K562 (cell line): ENCODE data around the gene PPT1. TPM values are rescaled to one million over a fixed set of nuclear protein-coding genes. Genes with fewer than 3 reads are reported as not detected.

ENCODE experiments used
- ATAC-seq: fragments of 200-7000 bp; cut with Tn5 transposase; 3 replicates; pipeline ENCODE4 v1.9.1; 2020; ENCODE audit warnings: moderate library complexity
- BruUV-seq: library from RNA; stranded (reverse); fragments of 400-500 nt; replicated peaks from 2 replicates; lab custom pipeline; 2021; lab: Mats Ljungman, UMichigan
- CTCF ChIA-PET: fragments of 300-600 bp; formaldehyde crosslinking; extraction: SDS; loops from one replicate; lab custom pipeline; 2021; ENCODE audit warnings: low intra/inter-chr PET ratio; lab: Yijun Ruan, JAX
- POLR2A ChIA-PET: fragments of 300-600, 350-650 bp; sonication (Branson Sonifier 250); formaldehyde crosslinking; extraction: SDS; loops from one replicate; lab custom pipeline; 2021; ENCODE audit warnings: antibody characterized with exemption, inconsistent platforms; lab: Yijun Ruan, JAX
- DNase-seq, 4 experiments: peaks; one replicate each; pipeline versions ENCODE4 v3.0.0 to v3.0.0-alpha.2; 2011 to 2018; ENCODE audit warnings: low spot score in 3 of 4, mixed read lengths in 3 of 4; ENCODE audit errors: extremely low read depth in 1 of 4
- FAIRE-seq: peaks from 2 replicates; lab custom pipeline; 2011; peaks lifted over from hg19 to GRCh38; lab: Jason Lieb, UNC
- H2AFZ ChIP-seq: 2 replicates; pipeline ENCODE4 v1.6.0; 2011; ENCODE audit warnings: low read depth, low read length, control low read depth, inconsistent platforms
- H3K27ac ChIP-seq: fragments of 200-600 bp; 3 replicates; pipeline ENCODE4 v1.8.0; 2011; ENCODE audit warnings: low read depth, mild to moderate bottlenecking, control low read depth, inconsistent platforms, low read length, moderate library complexity, mixed read lengths; ENCODE audit errors: extremely low read depth
- H3K27me3 ChIP-seq, 2 experiments: fragments of 300-600 bp in 1 of 2; 2 replicates in 1 of 2; 3 replicates in 1 of 2; pipeline versions ENCODE4 v1.6.0 to v1.8.0; 2011; ENCODE audit warnings: inconsistent platforms in 2 of 2, low read length in 2 of 2, mild to moderate bottlenecking in 1 of 2, mixed read lengths in 1 of 2, moderate library complexity in 1 of 2; ENCODE audit not compliant: control insufficient read depth in 2 of 2, insufficient read depth in 2 of 2
- H3K36me3 ChIP-seq: fragments of 300-600 bp; 3 replicates; pipeline ENCODE4 v1.8.0; 2011; ENCODE audit warnings: mild to moderate bottlenecking, low read length, inconsistent platforms; ENCODE audit not compliant: control insufficient read depth, insufficient read depth
- H3K4me1 ChIP-seq, 2 experiments: fragments of 200-600 bp in 1 of 2; replicated peaks in 1 of 2; 2 replicates in 1 of 2; 3 replicates in 1 of 2; pipeline versions ENCODE4 v1.5.1 to v1.8.0; 2011; ENCODE audit warnings: inconsistent platforms in 2 of 2, low read length in 2 of 2, mild to moderate bottlenecking in 1 of 2, mixed read lengths in 1 of 2, moderate library complexity in 1 of 2; ENCODE audit not compliant: control insufficient read depth in 2 of 2, insufficient read depth in 2 of 2
- H3K4me2 ChIP-seq: 2 replicates; pipeline ENCODE4 v1.6.1; 2011; ENCODE audit warnings: low read length, control low read depth, inconsistent platforms, mixed read lengths; ENCODE audit not compliant: insufficient read depth
- H3K4me3 ChIP-seq: fragments of 200-600 bp; sonication (generic), shearing (Covaris generic); 2 replicates; pipeline ENCODE4 v1.5.1; 2016; ENCODE audit warnings: control low read depth, inconsistent platforms
- H3K79me2 ChIP-seq: fragments of 200-600 bp; 3 replicates; pipeline ENCODE4 v1.8.0; 2011; ENCODE audit warnings: low read length, inconsistent platforms; ENCODE audit not compliant: control insufficient read depth, insufficient read depth
- H3K9ac ChIP-seq, 2 experiments: 2 replicates each; pipeline versions ENCODE4 v1.6.0 to v1.6.1; 2011; ENCODE audit warnings: low read depth in 2 of 2, low read length in 2 of 2, control low read depth in 1 of 2, inconsistent platforms in 1 of 2, mild to moderate bottlenecking in 1 of 2, mixed read lengths in 1 of 2; ENCODE audit not compliant: insufficient read depth in 1 of 2
- H3K9me1 ChIP-seq: one replicate; pipeline ENCODE4 v1.6.0; 2011; ENCODE audit warnings: inconsistent platforms, mild to moderate bottlenecking, low read length, moderate library complexity; ENCODE audit not compliant: control insufficient read depth, insufficient read depth
- H3K9me3 ChIP-seq: replicated peaks from 2 replicates; pipeline ENCODE4 v1.5.1; 2011; ENCODE audit warnings: low read depth, low read length, inconsistent platforms; ENCODE audit not compliant: control insufficient read depth, insufficient read depth
- H4K20me1 ChIP-seq: replicated peaks from 2 replicates; pipeline ENCODE4 v1.6.1; 2011; ENCODE audit warnings: low read length, inconsistent platforms, mixed read lengths; ENCODE audit not compliant: control insufficient read depth, insufficient read depth
- CBFA2T3 ChIP-seq: fragments of 450-650 bp; IDR thresholded peaks from 2 replicates; pipeline ENCODE4 v1.6.1; 2017
- NFE2 ChIP-seq: IDR thresholded peaks from 2 replicates; pipeline ENCODE4 v1.6.1; 2014; ENCODE audit warnings: antibody characterized with exemption, low read depth
- PURB ChIP-seq: sonication (generic); formaldehyde crosslinking; IDR thresholded peaks from 2 replicates; pipeline ENCODE4 v1.9.0; 2021; ENCODE audit warnings: low read depth, mild to moderate bottlenecking, missing genetic modification reagents
- ZKSCAN1 ChIP-seq: fragments of 150-350 bp; IDR thresholded peaks from 2 replicates; pipeline ENCODE4 v1.6.1; 2016; ENCODE audit warnings: low read depth, low read length
- ZNF766 ChIP-seq: fragments of 200-800 bp; sonication (Bioruptor generic); conservative IDR thresholded peaks from 2 replicates; pipeline ENCODE4 v1.6.1; 2016; ENCODE audit warnings: missing genetic modification characterization, missing compliant biosample characterization
- ZNF785 ChIP-seq: fragments of 250-450 bp; sonication (Bioruptor Pico); IDR thresholded peaks from 2 replicates; pipeline ENCODE4 v1.4.0; 2020; ENCODE audit warnings: mild to moderate bottlenecking
- WGBS: fragments of 100-300 bp; shearing (Covaris generic); methylation state at CpG from one replicate; pipeline ENCODE4 v1.1.6; 2016; ENCODE audit warnings: low coverage, mixed read lengths; ENCODE audit not compliant: insufficient coverage; ENCODE audit errors: missing lambda C conversion rate; 5-methylcytosine and 5-hydroxymethylcytosine counted together
- in situ Hi-C: fragments of 300-500 bp; cut with MboI; formaldehyde crosslinking; loops from 4 replicates; pipeline ENCODE4 v1.15.0; 2018; ENCODE audit warnings: inconsistent platforms, mixed read lengths
- intact Hi-C: fragments of 100-400 bp; cut with micrococcal nuclease; formaldehyde crosslinking; loops from 2 replicates; pipeline ENCODE4 v1.14.2; 2022
- polyA plus RNA-seq, 8 experiments: library from polyadenylated mRNA; depleted of rRNA in 4 of 8; stranded (reverse) in 5 of 8; unstranded in 3 of 8; fragments of >200 nt; fragmentation: Nextera tagmentation in 2 of 8; fragmentation: Illumina TruSeq in 1 of 8; extraction: Ambion mirVana in 2 of 8; extraction: Trizol in 1 of 8; gene quantifications; 2 replicates each; pipeline versions ENCODE4 v1.2.1 to v1.2.3, GENCODE V29; 2011 to 2014; ENCODE audit warnings: inconsistent platforms in 1 of 8, missing spikeins in 1 of 8
- total RNA-seq, 7 experiments: library from RNA; depleted of rRNA in 6 of 7; stranded (reverse); fragments of >200 nt in 6 of 7; fragmentation: Illumina TruSeq in 2 of 7; extraction: Trizol in 2 of 7; gene quantifications; 2 replicates each; pipeline versions ENCODE4 v1.2.1 to v1.2.3, GENCODE V29; 2011 to 2021; ENCODE audit warnings: low replicate concordance in 1 of 7
- TF ChIP-seq, protein P1 (sequence below): fragments of 250-450 bp; sonication (Bioruptor Pico); IDR thresholded peaks from 2 replicates; pipeline ENCODE4 v1.8.0; 2022; ENCODE audit warnings: inconsistent platforms, mild to moderate bottlenecking, moderate library complexity, borderline replicate concordance
- TF ChIP-seq, protein P2 (sequence below), 2 experiments: IDR thresholded peaks in 1 of 2; conservative IDR thresholded peaks in 1 of 2; 2 replicates each; pipeline ENCODE4 v1.6.1; 2016; ENCODE audit warnings: low read depth in 2 of 2, mild to moderate bottlenecking in 1 of 2, missing compliant biosample characterization in 1 of 2, missing genetic modification characterization in 1 of 2, moderate library complexity in 1 of 2

The PPT1 gene
- total and polyA plus RNA-seq, 9 of the 15 experiments (the other 6 are each of a cell fraction or from before 2014, with no cell fraction given) = 72.2 to 285 (median 143) TPM

DNA sequence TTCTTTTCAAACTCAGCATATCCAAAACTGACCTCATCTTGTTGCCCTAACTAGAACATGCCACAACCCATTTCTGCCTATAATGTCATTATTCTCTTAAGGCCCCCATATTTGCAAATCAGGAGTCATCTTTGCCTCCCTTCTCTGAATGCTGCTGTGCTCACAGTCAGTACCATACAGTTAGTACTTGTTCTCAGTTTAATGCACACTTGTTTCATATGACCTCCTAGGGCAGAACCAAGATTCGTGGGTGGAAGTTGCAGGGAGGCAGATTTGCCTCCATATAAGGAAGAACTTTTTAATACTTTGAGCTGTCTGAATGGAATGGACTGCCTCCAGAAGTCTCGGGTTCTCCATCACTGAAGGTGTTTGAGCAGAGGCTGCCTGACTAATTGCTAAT, 47.3 kb downstream of the PPT1 start:
- POLR2A ChIA-PET = interaction anchor here (0.8 to 6.5 kb wide), 5 partner anchors 8 to 27 kb away, joined by 3 to 72 read pairs (median 3); partner anchors contain the start of gene CAP1
- Histone ChIP-seq H3K79me2 (peaks cover 91% of the 10 kb centered on the region), H3K4me3 (no peak overlapping the region), H3K36me3 (peaks cover 44% of the 10 kb centered on the region), H3K4me1 (peaks cover 31 to 49% of the 10 kb centered on the region in 2 experiments), H3K9me1 (no peaks in the 10 kb centered on the region), H3K27me3 (no peaks in the 10 kb centered on the region), H3K4me2 (no peak overlapping the region), H2AFZ (no peak overlapping the region), H4K20me1 (0 out of 2 replicates have a peak, but pooled peaks cover 7% of the 10 kb centered on the region), H3K9ac (no peak overlapping the region), H3K9me3 (no peaks in the 10 kb centered on the region), H3K27ac (no peak overlapping the region)
- DNase-seq (no peak), ATAC-seq (no peak), FAIRE-seq (peak; percentile 26)
- intact Hi-C loops = no loop called here
- no peak for TF ChIP-seq ZNF785 (CRISPR knock-in tag)
- TF ChIP-seq ZKSCAN1 = no peak
- TF ChIP-seq, protein P1, sequence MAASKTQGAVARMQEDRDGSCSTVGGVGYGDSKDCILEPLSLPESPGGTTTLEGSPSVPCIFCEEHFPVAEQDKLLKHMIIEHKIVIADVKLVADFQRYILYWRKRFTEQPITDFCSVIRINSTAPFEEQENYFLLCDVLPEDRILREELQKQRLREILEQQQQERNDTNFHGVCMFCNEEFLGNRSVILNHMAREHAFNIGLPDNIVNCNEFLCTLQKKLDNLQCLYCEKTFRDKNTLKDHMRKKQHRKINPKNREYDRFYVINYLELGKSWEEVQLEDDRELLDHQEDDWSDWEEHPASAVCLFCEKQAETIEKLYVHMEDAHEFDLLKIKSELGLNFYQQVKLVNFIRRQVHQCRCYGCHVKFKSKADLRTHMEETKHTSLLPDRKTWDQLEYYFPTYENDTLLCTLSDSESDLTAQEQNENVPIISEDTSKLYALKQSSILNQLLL (CRISPR knock-in tag) = no peak
- no peak for TF ChIP-seq PURB
- no peak for TF ChIP-seq NFE2
- no peak for TF ChIP-seq ZNF766 (CRISPR knock-in tag)
- no peak for TF ChIP-seq CBFA2T3
- TF ChIP-seq, protein P2, sequence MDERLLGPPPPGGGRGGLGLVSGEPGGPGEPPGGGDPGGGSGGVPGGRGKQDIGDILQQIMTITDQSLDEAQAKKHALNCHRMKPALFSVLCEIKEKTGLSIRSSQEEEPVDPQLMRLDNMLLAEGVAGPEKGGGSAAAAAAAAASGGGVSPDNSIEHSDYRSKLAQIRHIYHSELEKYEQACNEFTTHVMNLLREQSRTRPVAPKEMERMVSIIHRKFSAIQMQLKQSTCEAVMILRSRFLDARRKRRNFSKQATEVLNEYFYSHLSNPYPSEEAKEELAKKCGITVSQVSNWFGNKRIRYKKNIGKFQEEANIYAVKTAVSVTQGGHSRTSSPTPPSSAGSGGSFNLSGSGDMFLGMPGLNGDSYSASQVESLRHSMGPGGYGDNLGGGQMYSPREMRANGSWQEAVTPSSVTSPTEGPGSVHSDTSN (CRISPR knock-in tag; IDR thresholded peaks at IDR 0.05; ENCODE audit: low read depth) = no peak
- TF ChIP-seq, protein P2 (tag; conservative IDR thresholded peaks at IDR 0.05; ENCODE audit: low read depth) = no peak
- in situ Hi-C loops = no loop called here
- 57% methylated on average over 2 of the region's 2 CpGs for WGBS
- no TSS peak for BruUV-seq
- CTCF ChIA-PET = no interaction called here
